SK-MEL-5 (cell line): ENCODE data around the gene SNX9. TPM values are rescaled to one million over a fixed set of nuclear protein-coding genes. Genes with fewer than 3 reads are reported as not detected.
"Not testable (repeated sequence)": the region's sequence is repeated elsewhere in the genome, so short reads cannot be mapped to it uniquely, and the experiment has no call there.

Experiments used
- DNase-seq: peaks from one replicate; pipeline ENCODE4 v3.0.0-alpha.2; 2016; ENCODE audit warnings: low read depth, low spot score
- in situ Hi-C: cut with HindIII; loops from 2 replicates; pipeline ENCODE4 v1.10.0; 2016; ENCODE audit warnings: low sequenced_read_pairs, high pct_unique_total_duplicates, low pct_unique_long_range_greater_than_20kb
- total RNA-seq: library from RNA; depleted of rRNA; stranded (reverse); fragments of >200 nt; shearing (Covaris generic); gene quantifications from 2 replicates; pipeline ENCODE4 v1.2.3, GENCODE V29; 2014

The SNX9 gene
- total RNA-seq, 1 experiment from 2014 or later: 138 TPM

DNA sequence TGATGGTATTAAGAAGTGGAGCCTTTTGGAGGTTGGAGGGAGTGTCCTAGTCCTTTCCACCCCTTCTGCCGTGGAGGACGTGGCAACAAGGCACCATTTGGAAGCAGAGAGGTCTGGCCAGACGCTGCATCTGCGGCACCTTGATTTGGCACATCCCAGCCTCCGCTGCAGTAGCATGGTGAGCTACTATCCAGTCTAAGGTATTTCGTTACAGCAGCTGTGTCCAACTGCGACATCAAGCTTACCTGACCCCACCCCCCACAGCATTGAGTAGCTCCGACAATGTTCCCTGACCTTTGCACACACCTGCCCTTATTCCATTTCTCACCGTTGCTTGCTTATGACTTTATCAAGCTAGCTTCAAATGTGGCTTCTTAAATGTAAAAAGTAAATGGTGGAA, 128.8 kb downstream of the SNX9 start:
- in situ Hi-C loops: no loop called here

DNA sequence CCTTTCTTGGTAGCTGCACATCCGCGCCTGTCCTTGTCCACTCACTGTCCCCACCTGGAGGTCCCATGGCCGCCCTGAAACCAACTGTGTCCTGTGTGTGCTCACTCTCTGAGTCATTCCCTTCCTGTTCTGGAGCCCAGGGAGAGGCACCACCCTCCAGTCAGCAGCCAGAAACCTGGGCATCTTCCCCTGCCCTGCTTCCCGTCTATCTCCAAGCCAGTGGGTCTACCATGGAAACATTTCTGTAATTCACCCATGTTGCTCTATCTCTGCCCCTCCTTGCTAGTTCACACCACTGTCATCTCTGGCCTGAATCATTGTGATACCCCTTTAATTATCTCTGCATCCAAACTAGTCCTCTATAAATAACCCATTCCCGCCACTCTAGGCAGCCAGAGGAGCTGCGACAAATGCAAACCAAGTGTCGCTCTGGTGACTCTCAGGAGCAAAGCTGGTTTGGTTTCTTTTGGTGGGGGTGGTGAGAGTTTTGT, 129.9 kb downstream of the SNX9 start:
- no peak for DNase-seq
- in situ Hi-C loops: no loop called here

More for the DNA sequence above, 128.8 kb downstream of the SNX9 start:
- DNase-seq: no peak

DNA sequence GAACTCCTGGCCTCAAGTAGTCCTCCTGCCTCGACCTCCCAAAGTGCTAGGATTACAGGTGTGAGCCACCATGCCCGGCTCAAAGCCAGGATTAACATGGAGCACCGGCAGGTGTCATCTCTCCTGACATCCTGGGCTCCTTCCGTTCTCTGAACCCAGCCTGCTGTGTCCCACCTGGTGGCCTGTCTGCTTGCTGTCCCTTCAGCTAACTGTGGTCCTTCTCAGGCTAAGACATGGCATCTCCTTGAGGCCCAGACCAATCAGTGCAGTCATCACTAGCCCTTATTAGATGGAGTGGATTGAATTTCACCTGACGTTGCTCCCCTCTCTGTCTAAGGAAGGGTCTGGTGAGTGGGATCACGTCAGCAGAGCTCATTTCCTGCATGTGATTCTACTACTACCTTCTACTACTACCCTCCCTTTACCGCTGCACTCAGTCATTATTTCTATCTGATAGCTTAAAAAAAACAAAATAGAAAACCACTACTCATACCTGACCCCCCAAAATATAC, 130.6 kb downstream of the SNX9 start:
- no peak for DNase-seq
- in situ Hi-C loops: no loop called here

DNA sequence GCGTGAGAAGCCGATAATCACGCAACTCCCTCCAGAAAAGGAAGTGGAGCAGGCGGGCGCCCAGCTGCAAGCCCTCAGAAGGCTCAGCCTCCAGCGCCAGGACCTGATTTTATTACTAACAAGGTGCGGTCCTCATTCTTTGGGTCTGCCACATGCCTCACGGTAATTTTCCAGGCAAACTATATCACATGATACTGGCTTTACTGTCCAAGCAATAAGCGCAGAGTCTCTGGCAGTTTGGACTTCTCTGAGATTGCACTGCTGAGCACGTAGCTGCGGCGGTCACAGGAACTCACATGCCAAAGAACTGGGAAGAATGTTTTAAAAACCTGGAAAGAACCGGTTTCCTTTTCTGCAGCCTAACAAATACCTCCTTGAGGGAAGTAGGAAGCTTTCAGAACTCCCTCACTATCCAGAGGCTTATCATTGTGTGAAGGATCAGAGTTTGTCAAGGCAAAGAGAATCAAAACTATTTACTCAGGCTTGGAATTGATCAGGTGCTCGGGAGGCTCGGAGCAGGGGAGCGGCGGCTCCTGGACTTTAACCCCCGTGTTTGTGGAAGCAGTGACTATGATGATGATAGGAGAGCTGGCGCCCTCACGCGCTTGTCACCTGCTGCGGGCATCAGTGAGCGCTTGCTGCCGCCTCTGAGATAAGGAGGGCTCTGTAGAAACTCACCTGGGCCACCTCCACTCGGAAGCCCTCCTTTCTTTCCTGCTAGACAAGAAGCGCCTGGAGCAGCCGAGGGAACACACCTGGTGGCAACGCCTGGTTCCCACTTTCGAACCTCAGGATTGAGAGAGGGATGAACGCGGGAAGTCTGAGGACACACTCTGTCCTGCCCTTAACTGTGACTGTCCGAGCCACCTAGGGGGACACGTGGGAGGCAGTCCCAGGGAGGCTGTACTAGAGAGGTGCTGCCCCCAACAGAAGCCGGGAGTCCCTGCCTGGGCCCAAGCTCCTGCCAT, 131.4 kb downstream of the SNX9 start:
- in situ Hi-C loops: no loop called here
- DNase-seq: no peak

DNA sequence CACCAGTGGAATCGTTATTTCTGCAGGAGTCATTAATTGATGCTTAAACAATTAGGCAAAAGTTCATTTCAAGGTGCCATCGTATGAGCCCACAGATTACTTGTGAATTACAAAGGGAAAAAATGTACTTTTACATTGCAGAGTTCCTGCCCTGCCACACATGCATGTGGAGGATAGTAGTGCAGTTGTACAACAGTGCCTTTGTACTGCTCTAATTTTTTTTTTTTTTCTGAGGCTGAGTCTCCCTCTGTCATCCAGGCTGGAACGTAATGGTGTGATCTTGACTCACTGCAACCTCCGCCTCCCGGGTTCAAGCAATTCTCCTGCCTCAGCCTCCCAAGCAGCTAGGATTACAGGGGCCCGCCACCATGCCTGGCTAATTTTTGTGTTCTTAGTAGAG, 132.6 kb downstream of the SNX9 start:
- in situ Hi-C loops: no loop called here
- no peak for DNase-seq

DNA sequence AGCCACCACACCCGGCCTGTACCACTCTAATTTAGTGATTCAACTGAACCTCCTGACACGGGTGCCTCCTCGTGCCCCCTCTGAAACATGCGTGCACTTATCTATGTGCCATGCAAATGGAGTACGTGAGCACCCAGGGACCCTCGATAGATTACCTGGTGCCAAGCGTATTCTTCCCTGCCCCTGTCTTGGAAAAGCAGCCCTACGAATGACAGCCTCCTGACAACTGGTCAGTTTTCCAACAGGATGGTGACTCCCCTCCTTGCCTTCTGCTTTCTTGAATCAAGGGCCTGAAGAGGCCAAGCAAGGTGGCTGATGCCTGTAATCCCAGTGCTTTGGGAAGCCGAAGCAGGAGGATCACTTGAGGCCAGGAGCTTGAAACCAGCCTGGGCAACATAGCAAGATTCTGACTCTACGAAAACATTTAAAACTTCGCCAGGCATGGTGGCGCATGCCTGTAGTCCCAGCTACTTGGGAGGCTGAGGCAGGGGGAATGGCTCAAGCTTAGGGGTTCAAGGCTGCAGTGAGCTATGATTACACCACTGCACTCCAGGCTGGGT, 133.2 kb downstream of the SNX9 start:
- in situ Hi-C loops: no loop called here
- DNase-seq: no peak

DNA sequence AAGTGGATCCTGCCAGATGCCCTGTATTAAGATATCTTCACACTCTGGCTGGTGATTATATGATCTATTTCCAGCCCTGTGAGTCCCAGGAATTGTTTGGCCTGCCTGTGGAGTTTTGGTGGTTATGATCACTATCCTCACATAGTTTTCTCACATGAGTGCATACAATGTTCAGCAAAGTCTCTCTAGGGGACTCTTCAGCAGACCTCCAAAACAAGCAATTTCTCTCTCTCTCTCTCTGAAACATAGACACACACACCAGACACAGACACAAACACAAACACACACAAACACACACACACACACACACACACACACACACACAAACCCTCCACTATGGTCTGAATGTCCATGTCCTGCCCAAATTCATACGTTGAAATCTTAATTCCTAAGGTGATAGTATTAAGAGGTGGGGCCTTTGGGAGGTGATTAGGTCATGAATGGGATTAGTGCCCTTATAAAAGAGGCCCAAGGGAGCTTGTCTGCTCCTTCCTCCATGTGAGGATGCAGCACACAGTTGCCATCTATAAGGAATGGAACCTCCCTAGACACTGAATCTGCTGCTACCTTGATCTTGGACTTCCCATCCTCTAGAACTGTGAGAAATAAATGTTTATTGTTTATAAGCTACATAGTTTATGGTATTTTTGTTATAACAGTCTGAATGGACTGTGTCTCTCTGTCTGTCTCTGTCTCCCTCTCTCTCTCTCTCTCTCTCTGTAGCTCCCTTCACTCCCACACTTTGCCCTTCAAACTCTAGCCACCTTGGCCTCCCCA, 136.6 kb downstream of the SNX9 start:
- no peak for DNase-seq
- in situ Hi-C loops: no loop called here

DNA sequence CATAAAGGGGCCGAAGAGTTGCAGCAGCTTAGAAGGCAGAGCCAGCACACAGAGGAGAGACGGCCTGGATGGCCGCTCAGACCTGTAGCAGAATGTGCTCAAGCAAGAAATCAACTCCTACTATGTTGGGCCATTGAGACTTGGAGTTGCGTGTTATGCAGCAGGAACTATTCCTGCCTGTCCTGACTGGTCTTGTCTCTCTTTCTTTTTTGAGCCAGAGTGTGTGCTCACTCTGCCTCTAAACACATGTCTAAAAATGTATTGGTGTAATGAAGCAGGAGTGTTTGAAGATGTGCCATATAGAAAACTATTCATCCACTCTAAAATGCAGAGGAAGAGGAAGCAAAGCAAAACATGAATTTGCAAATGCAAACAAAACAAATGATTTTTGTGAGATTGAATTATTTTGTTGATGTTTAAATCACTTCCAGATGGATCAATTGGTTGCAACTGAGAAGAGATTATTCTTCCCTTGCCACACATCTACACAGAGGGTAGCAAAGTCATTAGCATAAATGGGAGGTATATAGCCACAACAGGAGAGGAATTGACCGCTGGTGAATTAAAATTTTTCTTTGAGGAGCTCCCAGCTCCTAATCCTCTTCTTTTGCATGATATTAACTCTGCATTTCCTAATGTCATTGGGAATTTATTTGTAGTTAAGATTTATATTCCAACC, 138.2 kb downstream of the SNX9 start:
- in situ Hi-C loops: no loop called here
- no peak for DNase-seq

DNA sequence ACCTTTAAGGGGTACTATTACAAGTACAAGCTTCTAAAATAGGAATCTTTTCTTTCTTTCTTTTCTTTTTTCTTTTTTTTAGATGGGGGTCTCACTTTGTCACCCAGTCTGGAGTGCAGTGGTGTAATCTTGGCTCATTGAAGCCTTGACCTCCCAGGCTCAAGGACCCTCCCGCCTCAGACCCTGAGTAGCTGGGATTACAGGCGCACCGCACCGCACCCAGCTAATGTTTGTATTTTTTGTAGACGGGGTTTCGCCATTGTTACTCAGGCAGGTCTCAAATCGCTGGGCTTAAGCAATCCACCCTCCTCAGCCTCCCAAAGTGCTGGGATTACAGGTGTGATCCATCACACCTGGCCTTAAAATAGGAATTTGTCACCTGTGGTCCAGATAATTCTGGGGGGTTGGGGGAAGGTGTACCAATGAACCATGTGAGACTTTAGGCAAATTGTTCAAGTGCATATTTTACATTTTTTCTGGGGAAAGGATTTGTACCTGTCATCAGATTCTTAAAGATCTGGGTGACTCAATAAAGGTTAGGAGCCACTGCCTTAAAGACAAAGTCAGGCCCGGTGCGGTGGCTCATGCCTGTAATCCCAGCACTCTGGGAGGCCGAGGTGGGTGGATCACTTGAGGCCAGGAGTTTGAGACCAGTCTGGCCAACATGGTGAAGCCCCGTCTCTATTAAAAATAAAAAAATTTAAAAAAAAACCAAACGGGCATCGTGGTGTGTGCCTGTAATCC, 139.0 kb downstream of the SNX9 start:
- in situ Hi-C loops: no loop called here
- no peak for DNase-seq

DNA sequence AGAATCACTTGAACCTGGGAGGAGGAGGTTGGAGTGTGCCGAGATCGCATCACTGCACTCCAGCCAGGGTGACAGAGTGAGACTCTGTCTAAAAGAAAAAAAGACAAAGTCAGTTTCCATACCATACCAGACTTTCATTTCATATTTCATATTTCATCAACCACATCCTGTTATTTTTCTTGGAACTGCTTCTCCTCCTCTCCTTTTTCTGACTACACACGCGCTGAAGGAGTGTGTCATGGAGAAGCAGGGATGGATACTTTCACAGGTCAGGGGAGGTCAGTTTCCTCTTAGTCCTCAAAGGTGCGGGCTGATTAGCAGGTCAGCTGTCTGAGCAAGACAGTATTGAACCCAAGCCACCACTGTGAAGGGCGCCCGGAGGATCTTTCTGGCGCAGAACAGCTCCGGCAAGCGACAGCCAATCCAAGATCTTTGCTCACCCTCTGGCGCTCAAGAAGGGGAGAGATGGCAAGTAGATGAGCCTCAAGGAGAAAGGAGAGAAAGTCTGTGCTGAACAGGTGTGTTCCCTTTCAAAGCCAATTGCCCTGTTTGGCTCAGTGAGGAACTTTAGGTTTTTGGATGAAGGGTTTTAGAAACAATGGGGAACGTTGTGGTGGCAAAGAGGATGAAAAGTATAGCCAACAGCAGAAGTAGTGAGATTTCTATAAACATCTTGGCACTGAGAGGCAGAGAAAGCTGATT, 139.7 kb downstream of the SNX9 start:
- in situ Hi-C loops: no loop called here
- DNase-seq: no peak

DNA sequence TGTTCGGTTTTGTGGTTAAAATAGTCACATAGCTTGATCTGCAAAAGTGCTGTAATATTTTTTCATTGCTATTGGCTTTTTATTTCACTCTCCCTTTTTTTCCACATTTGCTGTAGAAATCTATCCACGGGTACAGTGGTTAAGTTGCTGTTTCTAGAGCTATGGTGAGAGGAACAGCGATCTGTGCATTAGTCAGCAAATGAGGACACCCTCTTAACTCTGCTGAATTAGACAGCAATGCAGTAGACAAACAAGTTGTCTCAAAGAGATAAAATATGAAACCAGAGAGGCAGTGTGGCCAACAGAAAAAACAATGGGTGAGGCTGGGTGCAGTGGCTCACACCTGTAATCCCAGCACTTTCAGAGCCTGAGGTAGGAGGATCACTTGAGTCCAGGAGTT, 141.1 kb downstream of the SNX9 start:
- in situ Hi-C loops: no loop called here
- no peak for DNase-seq

DNA sequence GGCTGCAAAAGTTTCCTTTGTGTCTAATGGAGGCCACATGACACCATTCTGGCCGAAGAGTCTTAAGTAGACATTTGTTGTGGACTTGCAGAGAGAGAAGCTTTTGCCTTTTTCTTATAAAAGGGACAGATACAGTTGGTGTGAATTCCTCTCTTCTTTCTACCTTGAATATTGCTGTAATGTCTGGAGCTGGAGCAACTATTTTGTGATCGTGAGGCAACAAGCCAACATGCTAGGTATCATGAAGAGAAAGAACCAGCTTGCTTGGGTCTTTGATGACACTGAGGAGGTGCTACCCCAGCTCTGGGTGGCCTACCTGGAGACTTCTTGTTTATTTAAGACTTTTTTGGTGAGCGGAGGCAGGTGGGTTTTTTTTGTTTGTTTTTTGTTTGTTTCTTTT, 142.3 kb downstream of the SNX9 start:
- no peak for DNase-seq
- in situ Hi-C loops: no loop called here

DNA sequence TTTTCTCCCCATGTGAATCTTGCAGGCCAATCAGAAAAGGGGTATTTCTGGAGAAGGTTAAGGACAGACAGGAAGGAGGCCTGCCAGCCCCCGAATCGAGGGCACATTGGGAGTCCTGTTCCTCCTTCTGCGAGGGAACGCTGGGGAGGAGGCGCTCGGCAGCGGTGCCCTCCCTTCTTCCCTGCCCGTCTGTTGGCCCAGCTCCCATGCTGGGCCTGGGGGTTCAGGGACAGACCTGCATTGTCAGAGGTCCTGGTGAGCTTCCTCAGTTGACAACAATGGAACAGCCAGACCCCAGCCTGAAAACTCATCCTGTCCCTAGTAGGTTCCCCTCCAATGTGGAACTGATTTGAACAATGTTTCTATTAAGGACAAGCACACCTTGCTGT, 143.5 kb downstream of the SNX9 start:
- DNase-seq: no peak
- in situ Hi-C loops: no loop called here

DNA sequence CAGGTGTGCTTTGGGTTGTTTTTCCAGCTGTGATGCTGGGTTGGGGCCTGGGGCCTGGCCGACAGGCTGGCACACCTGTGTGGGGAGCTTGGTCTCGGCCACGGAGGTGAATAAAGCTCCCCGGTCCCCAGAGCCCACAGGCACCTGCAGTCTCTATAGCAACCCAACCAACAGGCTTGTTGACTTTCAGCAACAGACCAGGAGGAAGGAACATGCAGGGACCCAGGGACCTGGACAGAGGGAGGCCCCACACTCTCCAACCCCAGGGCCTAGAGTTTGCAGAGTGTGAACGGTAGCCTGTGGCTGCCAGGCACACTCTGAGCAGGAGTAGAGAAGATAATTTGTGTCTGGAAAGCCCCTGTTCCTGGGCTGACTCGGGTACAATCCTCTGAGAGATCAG, 144.0 kb downstream of the SNX9 start:
- in situ Hi-C loops: no loop called here
- no peak for DNase-seq

DNA sequence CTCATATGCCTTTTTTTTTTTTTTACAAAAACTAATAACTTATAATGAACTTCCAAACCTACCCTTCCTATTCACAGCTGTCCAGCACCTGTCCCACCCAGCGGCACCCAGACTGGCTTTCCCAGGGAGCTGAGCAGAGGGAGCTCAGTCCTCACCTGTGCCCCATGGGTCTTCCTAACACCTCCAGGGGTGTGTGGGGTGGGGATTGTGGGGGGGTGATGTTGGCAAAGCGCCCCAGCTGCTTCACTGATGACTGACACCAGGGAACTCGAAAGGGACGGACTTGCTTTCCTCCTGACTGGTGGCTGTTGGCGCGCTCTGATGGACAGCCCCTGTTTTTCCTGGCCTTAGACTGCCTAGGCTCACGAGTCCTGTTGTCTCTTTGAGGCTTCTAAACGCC, 144.4 kb downstream of the SNX9 start:
- in situ Hi-C loops: no loop called here
- no peak for DNase-seq

DNA sequence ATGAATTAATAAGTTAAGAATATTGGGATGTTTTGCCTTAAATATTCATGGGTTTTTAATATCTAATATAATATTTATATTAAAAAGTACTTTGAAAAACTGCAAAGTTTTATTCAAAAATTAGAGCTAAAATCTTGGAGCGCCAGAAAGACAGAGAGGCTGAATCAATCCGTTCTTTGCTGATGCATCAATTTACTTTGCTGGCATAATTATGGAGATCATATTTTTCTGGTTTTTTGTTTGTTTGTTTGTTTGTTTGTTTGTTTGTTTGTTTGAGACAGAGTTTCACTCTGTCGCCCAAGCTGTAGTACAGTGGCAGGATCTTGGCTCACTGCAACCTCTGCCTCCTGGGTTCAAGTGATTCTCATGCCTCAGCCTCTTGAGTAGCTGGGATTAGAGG, 149.1 kb downstream of the SNX9 start:
- in situ Hi-C loops, DNase-seq: not testable (repeated sequence)
